ENCODE data around the gene COLQ.
"Not testable (repeated sequence)": the region's sequence is repeated elsewhere in the genome, so short reads cannot be mapped to it uniquely, and the experiment has no call there.

Gene COLQ

DNA sequence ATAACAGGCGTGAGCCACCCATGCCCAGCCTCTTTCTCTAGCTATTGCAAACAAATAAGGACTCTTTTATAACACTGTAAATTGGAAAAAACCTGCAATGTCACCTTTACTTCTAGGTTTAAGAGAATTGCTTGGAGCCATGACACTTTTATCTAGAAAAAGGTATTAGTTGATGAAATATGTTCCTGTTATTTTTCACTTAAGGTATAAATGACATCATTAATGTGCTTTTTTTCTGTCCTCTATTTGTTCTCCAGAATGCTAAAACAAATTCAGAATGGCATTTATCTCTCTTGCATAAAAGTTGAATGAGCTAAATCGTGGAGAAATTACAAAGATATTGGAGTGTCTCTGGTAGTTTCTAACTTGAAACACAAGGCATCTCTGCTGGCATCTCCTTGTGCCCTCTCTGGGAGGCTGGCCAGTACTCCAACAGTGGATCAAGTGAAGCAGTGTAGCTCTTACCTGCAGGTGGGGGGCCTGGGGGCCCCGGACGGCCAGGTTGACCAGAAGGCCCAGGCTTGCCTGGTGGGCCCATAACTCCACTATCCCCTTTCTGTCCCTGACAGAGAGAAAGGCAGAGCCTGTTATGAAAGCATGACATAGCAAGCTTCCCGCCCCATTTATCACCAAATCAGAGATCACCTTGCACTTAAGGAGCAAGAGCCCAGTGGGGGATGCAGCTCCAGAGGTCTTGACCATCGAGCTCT lies 55.5 kb downstream of the COLQ start:
- FAIRE-seq (no peak), DNase-seq (ENCODE audit: extremely low spot score, insufficient read length, low read depth) (no peak)

DNA sequence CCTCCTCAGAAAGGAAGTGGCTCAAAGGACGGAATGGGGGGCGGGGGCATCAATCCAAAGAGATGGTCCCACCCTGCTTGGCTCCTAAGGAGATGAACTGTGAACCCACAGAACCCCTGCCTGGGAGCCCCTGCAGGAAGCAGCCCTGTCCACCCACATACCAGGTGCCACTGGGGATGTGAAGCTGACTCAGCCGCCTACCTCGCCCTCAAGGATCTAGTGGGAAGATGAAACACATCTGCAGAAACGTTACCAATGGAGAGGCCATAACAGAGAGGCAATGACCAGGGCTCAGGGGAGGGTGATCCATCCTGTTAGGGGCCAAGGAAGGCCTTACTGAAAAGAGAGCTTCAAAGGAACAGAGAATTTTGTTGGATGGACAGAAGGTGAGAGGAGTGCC lies 59.1 kb downstream of the COLQ start:
- DNase-seq (ENCODE audit: extremely low spot score, insufficient read length, low read depth) (no peak), FAIRE-seq (no peak)

DNA sequence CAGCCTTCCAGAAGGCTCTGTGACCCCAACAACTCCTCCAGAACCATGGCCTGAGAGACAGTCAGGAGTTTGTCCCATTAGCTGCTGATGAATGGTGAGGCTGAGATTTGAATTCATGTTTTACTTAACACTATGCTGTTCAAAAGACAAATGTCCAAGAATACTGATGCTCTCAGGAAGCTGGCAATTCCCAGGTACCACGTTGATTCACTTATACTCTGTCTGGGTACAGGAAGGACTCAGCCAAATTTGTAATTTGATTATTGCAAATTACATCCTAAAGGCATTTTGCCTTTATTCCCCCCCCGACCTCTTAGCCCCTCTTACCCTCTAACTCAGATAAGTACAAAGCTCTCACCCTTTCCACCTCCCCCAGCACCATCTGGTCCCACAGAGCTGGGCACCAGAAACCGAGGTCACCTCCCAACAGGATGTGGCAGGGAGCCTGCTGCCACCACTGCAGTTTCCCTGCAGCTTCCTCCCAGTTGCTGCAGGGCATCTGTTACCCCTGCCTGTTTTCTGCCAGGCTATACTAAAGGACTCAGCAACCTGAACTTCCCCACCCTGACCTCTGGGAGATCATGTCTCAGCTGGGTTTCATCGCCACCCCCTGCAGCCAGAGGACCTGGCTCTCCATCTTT lies 60.5 kb downstream of the COLQ start:
- no peak for DNase-seq (ENCODE audit: extremely low spot score, insufficient read length, low read depth)
- FAIRE-seq: peak; percentile 9

DNA sequence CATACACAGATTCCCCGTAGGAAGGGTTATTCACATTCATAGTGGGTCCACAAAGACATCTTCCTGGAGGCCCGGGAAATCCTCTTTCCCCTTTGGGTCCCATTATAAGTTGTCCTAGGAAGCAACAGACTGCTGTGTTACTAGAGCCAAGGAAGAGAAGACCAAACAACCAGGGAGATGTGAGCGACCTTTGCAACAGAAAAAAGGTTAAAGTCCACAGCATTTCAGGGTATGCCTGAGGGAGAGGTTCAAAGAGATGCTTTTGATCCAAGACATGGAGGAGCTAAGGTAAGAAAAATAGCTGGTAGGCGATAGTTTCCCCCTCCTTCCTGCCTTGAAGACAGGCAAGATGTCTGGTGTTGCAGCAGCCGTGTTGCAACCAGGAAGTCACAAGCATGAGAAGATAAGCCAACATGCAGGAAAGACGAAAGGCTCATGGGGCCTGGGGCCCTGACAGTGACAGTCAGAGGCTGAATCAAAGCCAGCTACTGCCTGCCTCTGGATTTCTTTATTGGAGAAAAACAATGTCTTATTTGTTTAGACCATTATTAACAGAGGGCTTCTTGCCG lies 63.2 kb downstream of the COLQ start:
- DNase-seq (ENCODE audit: extremely low spot score, insufficient read length, low read depth): no peak
- no peak for FAIRE-seq

DNA sequence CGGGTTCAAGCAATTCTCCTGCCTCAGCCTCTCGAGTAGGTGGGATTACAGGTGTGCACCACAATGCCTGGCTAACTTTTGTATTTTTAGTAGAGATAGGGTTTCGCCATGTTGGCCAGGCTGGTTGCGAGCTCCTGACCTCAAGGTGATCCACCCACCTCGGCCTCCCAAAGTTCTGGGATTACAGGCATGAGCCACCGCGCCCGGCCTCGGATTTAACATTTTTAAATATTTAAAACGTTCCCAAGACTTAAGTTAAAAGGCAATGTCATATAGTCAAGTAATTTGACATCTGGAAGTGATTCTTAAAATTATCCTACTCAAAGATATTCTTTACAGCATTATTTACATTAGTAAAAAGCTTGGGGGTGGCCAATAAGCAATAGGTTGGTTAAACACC lies 64.6 kb downstream of the COLQ start:
- not testable (repeated sequence) for DNase-seq (ENCODE audit: extremely low spot score, insufficient read length, low read depth); FAIRE-seq

DNA sequence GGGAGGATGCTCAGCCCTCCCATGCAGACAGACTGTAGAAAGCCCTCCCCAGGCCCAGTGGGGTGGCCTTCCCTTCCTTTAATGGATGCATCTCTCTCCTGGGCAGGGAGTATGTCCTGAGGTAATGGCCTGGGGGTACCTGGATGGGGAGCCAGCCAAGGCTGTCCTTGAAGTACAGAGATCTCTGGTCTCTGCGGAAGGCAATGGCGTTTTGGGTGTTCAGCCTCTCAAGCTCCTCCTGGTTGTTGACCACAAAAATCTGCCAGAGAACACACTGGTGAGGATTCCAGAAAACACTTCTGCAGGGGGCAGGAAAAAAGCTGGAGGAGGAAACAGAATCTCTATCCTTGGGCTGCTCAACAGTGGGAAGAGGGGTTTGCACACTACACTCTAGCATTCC lies 65.2 kb downstream of the COLQ start:
- DNase-seq (ENCODE audit: extremely low spot score, insufficient read length, low read depth) (no peak), FAIRE-seq (no peak)

DNA sequence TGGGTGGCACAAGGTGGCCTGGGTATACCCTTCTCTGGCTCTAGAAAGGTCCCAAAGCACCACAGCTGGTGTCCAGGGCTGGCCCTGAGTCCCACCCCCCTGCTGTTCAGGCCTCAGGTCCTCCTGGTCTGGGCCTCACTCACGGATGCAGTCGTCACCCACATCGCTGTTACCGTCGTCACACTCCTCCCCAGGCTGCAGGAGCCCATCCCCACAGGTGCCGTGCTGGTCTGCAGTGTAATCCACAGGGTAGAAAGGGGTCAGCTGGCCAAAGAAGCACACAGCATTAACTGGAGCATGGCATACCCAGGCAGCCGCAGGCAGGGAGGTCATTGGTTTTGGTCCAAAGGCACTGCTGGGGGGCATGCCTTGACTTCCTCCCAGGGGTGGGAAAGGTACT lies 65.8 kb downstream of the COLQ start:
- no peak for FAIRE-seq
- no peak for DNase-seq (ENCODE audit: extremely low spot score, insufficient read length, low read depth)

DNA sequence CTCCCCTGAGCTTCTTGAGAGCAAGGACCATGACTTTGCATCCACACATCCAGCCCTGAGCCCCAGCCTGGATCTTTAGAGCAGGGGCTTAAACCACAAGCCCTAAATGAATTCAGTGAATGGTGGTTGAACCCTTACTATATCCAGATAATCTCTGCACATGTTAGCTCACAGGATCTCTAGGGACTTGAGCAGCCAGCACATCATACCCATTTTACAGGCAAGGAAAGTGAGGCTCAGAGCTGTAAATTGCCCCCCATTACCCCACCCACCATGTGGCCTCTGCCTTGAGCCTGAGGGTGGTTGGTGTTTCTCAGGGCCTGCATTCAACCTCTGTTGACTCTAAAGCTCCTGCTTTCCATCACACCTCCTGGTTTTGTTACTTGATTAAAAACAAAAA lies 66.5 kb downstream of the COLQ start:
- FAIRE-seq (no peak), DNase-seq (ENCODE audit: extremely low spot score, insufficient read length, low read depth) (no peak)

DNA sequence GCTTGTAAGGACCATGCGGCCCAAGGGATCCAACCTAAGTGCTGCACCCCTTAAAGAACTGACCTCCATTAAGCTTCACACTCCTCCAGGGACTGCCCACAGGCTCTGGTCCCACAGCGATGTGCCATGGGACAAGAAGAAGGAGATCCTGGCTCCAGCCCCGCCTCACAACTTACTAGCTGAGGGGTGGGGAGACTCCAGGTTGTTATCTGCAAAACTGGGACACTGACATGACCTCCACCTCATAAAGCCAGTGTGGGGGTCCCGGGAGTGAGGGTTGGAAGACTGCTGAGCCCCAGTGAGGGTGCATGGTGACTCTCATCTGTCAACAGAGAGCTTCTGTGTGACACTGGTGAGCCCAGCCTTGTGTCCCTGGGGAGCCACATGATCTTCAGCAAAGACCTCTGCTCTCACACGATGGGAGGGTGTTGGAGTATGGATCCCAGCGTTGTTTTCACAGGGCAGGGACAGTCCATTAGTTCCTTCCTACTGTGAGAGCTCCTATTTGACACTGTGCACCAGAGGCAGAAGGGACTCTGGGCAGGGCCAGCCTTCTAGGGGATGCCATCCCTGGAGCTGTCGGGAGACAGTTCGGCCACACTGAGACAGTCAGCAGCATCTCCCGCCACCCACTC lies 67.4 kb downstream of the COLQ start:
- FAIRE-seq (no peak), DNase-seq (ENCODE audit: extremely low spot score, insufficient read length, low read depth) (no peak)

DNA sequence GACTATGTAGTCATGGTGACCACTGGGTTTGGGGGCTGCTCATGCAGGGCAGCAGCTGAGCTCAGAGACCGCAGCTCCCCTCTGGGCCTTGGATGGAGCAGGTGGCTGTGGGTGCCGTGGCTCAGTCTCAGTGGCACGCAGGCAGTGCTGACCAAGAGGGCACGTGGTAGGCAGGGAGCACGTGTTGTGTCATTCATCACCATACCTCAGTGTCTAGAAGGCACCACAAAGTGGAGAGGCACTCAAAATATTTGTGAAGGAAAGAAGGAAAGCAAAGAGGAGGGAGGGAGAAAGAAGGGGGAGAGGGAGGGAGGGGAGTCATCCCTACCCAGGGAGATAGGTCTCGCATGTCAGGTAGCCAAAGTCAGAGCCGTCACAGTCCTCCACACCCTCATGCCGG lies 68.0 kb downstream of the COLQ start:
- FAIRE-seq (no peak), DNase-seq (ENCODE audit: extremely low spot score, insufficient read length, low read depth) (no peak)

DNA sequence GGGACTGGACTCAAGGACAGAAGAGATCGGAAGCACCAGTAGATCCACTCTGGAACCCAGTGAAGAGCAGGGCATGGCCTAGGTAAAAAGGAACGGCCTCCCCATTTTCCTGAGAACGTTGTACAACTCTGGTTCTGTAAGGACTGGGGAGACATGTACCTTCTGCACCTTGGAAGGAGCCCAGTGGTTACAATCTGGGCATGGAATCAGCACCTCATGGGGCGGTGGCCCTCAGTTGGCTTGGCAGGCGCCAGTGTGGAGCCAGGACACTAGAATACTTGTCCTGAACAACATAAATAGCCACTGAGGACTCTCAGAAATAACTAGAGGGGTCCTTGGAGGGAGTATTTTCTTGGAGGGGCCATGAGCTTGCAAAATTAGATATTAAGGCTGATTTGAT lies 68.5 kb downstream of the COLQ start:
- DNase-seq (ENCODE audit: extremely low spot score, insufficient read length, low read depth): no peak
- FAIRE-seq: no peak

DNA sequence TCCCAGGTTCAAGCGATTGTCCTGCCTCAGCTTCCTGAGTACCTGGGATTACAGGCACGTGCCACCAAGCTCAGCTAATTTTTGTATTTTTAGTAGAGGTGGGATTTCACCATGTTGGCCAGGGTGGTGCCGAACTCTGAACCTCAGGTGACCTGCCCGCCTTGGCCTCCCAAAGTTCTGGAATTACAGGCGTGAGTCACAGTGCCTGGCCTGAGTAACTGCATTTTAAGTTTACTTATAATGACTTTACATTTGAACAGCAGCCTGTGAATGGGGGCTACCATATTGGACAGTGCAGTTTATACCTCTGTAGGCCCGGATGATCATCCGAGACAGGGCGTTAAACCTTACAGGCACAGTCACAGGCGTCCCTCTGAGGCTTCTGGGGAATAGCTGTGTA lies 69.3 kb downstream of the COLQ start:
- FAIRE-seq: no peak

DNA sequence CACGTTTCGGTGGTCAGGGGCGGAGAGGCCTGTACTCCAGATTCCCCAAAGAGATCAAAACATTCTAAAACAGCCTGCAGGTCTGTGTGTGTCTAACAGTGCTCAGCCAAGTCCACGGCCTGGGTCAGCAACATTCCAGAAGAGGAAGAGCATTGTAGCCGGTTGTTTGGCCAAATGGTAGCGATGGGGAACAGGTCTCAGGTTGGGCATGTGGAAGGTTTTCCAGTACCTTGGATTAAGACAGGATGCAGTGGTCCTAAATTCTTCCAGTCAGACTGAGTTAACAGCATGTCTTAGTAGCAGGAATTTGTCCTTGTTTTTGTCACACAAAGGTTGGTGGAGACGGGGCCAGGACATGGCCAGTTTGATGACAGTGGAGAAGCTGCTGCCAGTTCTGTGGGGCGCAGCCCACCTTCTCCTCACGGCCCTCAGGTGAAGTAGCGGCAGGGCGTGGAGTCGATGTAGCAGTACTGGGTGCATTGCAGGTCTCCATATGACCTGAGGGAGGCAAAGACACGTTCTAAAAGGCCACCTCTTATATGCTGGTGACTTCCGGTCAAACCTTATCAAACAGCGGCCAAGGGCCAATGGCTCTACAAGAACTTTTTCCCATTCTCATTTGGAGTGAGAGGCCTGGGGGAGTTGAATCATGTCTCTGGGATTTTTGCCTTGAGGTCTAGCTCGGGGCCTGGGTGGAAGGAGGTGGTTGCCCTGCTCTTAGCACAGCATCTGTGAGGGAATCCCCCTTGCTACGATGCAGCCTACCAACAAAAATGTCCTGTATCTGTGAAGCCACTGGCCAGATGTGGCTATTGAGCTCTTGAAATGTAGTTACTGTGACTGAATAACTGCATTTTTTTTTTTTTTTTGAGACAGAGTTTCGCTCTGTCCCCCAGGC lies 70.0 kb downstream of the COLQ start:
- FAIRE-seq (no peak), DNase-seq (ENCODE audit: extremely low spot score, insufficient read length, low read depth) (no peak)

More for the DNA sequence above, 69.3 kb downstream of the COLQ start:
- no peak for DNase-seq (ENCODE audit: extremely low spot score, insufficient read length, low read depth)

DNA sequence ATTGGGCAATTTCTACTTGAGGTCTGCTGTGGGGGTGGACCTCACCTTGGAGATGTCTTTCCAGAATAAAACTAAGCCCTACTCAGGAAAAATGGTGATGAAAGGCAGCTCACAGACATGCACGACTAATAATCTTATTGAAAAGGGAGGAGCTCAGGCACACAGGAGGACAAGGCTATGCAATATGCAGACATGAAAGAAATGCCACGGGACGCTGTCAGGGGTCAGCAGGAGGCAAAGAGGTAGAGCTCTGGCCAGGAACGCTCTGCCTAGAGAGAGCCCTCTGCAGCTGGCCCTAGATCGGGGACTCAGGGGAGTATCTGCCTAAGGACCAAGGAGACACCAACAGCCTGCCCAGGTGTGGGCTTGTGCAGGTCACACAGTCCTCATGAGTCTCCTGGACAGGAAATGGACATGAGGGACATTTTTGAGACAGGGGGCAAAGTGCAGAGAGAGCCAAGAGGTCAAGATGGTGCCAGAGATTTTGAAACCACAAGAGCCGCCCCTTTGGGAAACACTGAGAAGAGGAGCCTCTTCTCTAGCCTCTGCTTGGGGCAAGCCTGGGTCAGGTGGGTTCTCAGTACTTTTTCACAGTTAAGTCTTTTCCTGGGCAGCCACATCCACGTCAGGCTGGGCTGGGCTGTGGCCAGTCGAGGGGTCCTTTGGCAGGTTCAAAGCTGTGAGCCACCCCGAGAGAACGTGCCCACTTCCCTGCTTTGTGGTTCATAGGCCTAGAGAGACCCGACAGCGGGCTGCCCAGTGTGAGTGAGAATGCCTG lies 70.9 kb downstream of the COLQ start:
- DNase-seq (ENCODE audit: extremely low spot score, insufficient read length, low read depth): no peak
- FAIRE-seq: no peak

DNA sequence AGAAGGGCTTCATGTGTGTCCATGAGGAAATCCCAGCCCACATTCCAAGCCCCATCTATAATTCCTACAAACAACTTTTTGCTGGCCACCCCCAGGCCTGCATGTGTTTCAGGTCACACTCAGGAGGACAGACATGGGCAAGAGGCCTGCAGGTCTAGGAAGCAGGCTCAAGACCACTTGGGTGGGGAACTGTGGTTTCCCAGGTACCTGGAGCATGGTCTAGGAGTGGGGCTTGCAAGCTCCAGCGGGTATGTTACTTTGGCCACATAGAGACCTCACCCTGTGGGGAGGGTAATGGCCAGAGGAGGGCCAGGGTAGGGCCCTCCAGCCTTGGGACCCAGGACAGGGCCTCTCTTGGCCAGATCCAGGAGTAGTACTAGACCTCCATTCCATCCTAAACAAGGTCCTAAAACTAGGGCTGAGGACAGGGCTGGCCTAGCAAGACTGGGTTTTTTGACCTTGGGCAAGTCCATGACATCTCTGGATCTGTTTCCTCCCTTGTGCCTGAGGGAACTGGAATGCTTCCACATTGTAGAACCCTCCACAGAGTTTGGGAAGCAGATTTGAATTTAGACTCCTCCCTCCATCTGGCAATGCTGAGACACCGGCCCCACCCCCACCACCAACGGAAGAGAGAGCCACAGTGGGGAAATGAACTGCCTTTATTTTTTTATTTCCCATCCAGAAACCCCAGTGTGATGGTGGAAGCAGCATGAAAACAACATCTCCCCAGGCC lies 71.8 kb downstream of the COLQ start:
- DNase-seq (ENCODE audit: extremely low spot score, insufficient read length, low read depth) (no peak), FAIRE-seq (no peak)

DNA sequence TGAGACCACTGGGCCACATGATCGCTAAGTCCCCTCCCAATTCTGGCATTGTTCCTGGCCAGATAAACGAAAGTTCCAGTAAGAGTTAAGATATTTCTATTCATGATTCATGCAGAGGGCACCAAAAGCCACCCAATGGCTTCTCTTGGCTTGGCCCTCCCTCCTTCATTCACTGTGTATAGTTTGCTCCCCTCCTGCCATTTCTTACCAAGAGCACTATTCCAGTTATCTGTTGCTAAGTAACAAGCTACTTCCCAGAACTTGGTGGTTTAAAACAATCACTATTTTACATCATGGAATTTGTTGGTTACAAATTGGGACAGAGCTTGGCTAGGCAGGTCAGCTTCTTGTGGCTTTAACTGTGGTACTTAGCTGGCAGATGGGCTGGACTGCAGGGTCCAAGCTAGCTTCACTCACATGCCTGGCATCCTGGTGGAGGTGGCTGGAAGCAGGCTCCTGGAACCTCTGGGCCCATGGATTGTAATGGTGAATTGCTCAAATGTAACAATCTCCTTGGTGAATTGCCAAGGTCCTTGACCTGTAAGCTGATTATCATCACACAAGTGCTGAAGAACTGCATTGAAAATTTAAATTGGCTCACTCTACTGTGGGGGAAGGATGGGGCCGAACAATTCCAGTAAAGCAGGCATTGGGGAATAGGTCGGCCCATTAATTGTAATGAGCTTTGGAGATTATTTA lies 77.5 kb downstream of the COLQ start:
- FAIRE-seq (no peak), DNase-seq (ENCODE audit: extremely low spot score, insufficient read length, low read depth) (no peak)

DNA sequence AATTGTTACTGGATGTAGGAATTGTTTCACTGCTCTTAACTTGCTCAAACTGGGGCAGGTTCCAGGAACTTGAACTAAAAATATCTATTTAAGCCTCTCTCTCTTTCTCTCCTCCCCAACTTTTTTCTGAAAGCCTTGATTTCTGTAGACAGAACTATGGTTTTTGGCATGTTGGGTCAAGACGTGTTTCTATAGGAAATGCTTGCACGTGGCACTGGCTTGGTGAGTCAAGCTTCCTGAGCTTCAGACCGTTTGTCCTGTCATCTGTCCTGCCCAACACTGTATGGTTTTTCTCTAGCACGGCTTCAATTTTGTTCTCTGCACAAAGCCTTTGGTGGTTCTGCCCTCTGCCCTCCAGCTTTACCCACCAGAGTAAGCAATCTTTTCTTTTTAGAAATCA lies 80.6 kb downstream of the COLQ start:
- no peak for DNase-seq (ENCODE audit: extremely low spot score, insufficient read length, low read depth)

DNA sequence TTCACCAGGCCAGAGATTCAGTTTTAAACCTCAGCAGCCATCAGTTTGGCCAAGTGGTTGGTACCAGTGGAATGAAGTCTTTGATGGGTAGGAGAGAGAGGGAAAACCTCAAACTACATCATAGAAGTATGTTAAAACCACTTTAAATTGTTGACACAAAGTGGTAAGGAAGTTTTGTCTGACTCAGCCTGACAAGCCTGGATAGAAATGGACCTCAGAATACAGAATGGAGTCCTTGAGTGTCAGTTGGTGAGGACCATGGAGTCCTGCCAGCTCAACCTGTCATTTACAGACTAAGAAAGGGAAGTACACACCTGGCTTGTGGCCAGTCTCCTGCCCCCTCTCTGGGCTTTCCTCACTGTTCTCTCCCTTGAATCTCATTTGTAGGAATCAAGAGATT lies 82.0 kb downstream of the COLQ start:
- FAIRE-seq (no peak), DNase-seq (ENCODE audit: extremely low spot score, insufficient read length, low read depth) (no peak)

More for the DNA sequence above, 80.6 kb downstream of the COLQ start:
- no peak for FAIRE-seq

Measured in GM18507 (cell line).